Spinal cord (tissue), 10 donors: ENCODE measurements around the gene ACP4. TPM values are rescaled to one million over a fixed set of nuclear protein-coding genes. Genes with fewer than 3 reads are reported as not detected.

Experiments
- DNase-seq, 6 donors: peaks; one replicate each; pipeline versions ENCODE4 v3.0.0 to v3.0.0-alpha.2; 2013 to 2015; ENCODE audit warnings: low spot score in 6 of 6, low read depth in 4 of 6
- H3K27ac ChIP-seq: one replicate; pipeline ENCODE4 v1.5.1; 2013; ENCODE audit warnings: low read depth, low read length, control low read depth
- H3K27me3 ChIP-seq: one replicate; pipeline ENCODE4 v1.6.1; 2013; ENCODE audit warnings: low read length; ENCODE audit not compliant: control insufficient read depth, insufficient read depth
- H3K36me3 ChIP-seq: one replicate; pipeline ENCODE4 v1.6.1; 2013; ENCODE audit warnings: low read length; ENCODE audit not compliant: control insufficient read depth, insufficient read depth
- H3K4me1 ChIP-seq: one replicate; pipeline ENCODE4 v1.6.1; 2013; ENCODE audit warnings: low read length; ENCODE audit not compliant: control insufficient read depth, insufficient read depth
- H3K4me3 ChIP-seq: one replicate; pipeline ENCODE4 v1.5.1; 2013; ENCODE audit warnings: low read depth, low read length, control low read depth
- H3K9me3 ChIP-seq: one replicate; pipeline ENCODE4 v1.6.1; 2013; ENCODE audit warnings: low read length; ENCODE audit not compliant: control insufficient read depth, insufficient read depth
- WGBS: methylation state at CpG from one replicate; pipeline ENCODE4 v1.1.5; 2013; ENCODE audit warnings: missing lambda C conversion rate; ENCODE audit not compliant: insufficient coverage; 5-methylcytosine and 5-hydroxymethylcytosine counted together
- polyA plus RNA-seq, 2 donors: library from polyadenylated mRNA; unstranded; fragments of 120-200 nt; gene quantifications; one replicate each; pipeline ENCODE4 v1.2.1, GENCODE V29; 2013; ENCODE audit not compliant: insufficient read length in 2 of 2
- total RNA-seq, 2 donors: library from RNA; depleted of rRNA in 1 of 2; stranded (reverse); fragments of 120-200 nt in 1 of 2; fragments of >200 nt in 1 of 2; gene quantifications; one replicate each; pipeline versions ENCODE4 v1.2.3 to v1.2.4, GENCODE V29; 2013 to 2014
- donor health status: healthy.

Gene ACP4
- total and polyA plus RNA-seq, 4 donors, result 0.44 TPM; not detected in 3

- H3K27ac ChIP-seq, result no peak overlapping the region
- no peak for DNase-seq
- H3K36me3 ChIP-seq, result peaks cover 52% of the 10 kb centered on the region
Measured at GRCh38 chr19:50794876-50795663, 4.9 kb downstream of the ACP4 start.

GRCh38 chr19:50795664-50796073 lies 5.5 kb downstream of the ACP4 start:
- Histone ChIP-seq H3K36me3 (peaks cover 56% of the 10 kb centered on the region), H3K4me1 (peaks cover 7% of the 10 kb centered on the region), H3K9me3 (no peaks in the 10 kb centered on the region), H3K27me3 (no peaks in the 10 kb centered on the region), H3K27ac (no peak overlapping the region), H3K4me3 (no peak overlapping the region)
- no peak for DNase-seq
- WGBS, result 98% methylated on average over 4 of the region's 4 CpGs

More at GRCh38 chr19:50794876-50795663, 4.9 kb downstream of the ACP4 start:
- Histone ChIP-seq H3K4me1 (peaks cover 7% of the 10 kb centered on the region), H3K27me3 (no peaks in the 10 kb centered on the region), H3K9me3 (no peaks in the 10 kb centered on the region), H3K4me3 (no peak overlapping the region)
- 50% methylated on average over 17 of the region's 18 CpGs for WGBS

DNA sequence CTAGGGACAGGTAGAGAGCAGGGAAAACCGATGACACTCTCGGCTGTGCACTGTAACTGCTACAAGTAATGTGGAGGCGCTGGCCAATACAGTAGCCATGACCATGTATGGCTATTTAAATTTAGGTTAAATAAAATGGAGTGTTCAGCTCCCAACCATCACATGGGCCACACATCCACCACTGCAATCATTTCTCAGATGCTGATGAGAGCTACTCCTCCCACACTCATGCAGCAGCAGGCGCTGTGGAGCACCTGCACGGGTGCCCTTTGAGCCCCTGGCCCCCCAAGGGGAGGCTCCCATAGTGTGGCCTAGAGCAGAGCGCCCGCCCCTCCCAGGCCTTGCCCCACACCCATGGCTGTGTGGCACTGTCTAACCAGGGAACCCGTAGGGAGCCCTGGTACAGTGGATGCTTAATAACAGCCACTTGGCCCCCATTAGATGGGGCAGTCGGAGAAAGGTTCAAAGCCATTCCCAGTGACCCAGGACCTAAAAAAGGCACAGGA lies 6.0 kb downstream of the ACP4 start:
- Histone ChIP-seq H3K4me3 (no peak overlapping the region), H3K4me1 (peaks cover 7% of the 10 kb centered on the region), H3K27me3 (no peaks in the 10 kb centered on the region), H3K36me3 (peaks cover 59% of the 10 kb centered on the region), H3K27ac (no peak overlapping the region), H3K9me3 (no peaks in the 10 kb centered on the region)
- no peak for DNase-seq
- 75% methylated on average over 5 of the region's 9 CpGs for WGBS

DNA sequence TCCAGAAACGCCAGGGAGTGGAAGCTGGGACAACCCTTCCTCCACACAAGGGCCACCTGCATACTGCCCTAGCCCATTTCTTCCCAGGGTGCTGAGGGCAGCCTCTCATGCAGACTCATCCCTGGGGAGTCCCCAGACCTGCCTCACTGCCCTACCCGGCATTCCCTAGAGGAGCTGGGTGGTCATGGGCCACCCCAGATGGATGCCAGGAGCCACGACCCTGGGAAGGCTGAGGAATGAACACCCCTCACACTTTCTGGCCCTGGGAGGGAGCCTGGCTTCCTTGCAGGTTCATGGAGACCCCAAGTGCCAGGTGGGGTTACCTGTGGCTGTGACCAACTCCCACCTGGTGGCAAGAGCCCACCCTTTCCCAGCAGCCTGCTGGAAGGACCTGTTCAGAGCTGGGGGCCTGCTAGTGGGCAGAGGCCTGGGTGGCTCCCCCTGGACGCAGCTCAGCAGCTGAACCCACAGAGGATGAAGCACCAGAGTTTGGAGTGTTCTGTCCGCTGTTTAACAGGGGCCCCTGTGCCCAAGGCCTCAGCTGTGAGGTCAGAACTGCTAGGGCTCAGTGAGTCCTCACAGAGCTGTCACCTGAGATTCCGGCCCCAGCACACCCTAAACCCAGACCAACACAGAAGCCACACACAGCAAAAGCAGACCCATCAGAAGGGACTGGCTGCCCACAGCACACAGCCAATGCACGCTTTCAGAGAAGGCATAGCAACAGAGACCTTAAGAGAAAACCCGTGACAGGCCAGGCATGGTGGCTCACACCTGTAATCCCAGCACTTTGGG lies 6.6 kb downstream of the ACP4 start:
- H3K27me3 ChIP-seq, result no peaks in the 10 kb centered on the region
- peaks cover 59% of the 10 kb centered on the region for H3K36me3 ChIP-seq
- no peak for DNase-seq
- WGBS, result 77% methylated on average over 8 of the region's 8 CpGs
- H3K4me1 ChIP-seq, result peaks cover 7% of the 10 kb centered on the region
- no peak overlapping the region for H3K27ac ChIP-seq
- H3K4me3 ChIP-seq, result no peak overlapping the region
- H3K9me3 ChIP-seq, result no peaks in the 10 kb centered on the region

GRCh38 chr19:50797429-50797780 lies 7.2 kb downstream of the ACP4 start:
- Histone ChIP-seq H3K36me3 (peaks cover 65% of the 10 kb centered on the region), H3K9me3 (no peaks in the 10 kb centered on the region), H3K4me3 (no peak overlapping the region), H3K27ac (no peak overlapping the region), H3K4me1 (peaks cover 11% of the 10 kb centered on the region), H3K27me3 (no peaks in the 10 kb centered on the region)
- WGBS, result 72% methylated on average over 4 of the region's 7 CpGs
- no peak for DNase-seq

DNA sequence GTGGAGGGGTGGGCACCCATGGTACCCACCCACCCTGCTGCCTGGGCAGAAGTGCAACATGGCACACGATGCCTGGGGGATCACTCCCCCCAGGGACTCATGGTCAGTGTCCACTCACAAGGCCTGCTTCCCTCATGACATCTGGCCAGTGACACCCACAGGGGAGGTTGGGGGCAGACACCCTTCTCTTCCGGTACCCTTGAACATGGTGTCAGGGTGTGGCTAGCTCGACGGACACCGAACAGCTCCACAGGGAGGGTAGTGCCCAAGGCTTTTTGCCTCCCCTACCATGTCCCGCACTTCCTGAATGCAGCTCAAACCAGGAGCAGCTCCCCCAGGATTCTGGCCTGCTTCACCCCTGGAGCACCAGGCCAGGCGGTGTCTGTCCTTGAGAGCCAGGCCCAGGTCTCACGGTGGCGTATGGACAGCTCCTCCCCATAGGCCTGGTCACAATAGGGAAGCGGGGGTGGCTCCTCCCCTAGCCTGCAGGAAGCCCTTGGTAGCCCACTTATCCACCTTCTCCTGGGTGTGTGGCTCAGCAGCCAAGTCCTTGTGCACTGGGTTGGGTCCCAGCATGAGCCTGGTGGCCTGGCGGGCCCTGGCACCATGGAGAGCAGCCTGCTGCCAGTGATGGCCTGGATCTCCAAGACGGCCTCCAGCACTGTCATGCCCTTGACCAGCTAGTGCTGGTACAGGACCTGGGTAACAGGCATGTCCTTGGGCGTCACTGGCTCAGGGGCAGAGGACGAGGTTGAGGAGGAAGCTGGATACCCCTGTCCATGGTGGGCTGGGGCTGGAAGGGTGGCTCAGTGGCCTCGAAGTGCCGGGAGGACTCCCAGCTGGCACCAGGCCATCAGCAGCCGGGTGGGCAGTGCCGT lies 7.8 kb downstream of the ACP4 start:
- H3K9me3 ChIP-seq, result no peaks in the 10 kb centered on the region
- H3K4me1 ChIP-seq, result peaks cover 16% of the 10 kb centered on the region
- no peak overlapping the region for H3K27ac ChIP-seq
- peaks cover 65% of the 10 kb centered on the region for H3K36me3 ChIP-seq
- 80% methylated on average over 15 of the region's 18 CpGs for WGBS
- no peak for DNase-seq
- H3K27me3 ChIP-seq, result no peaks in the 10 kb centered on the region
- no peak overlapping the region for H3K4me3 ChIP-seq

GRCh38 chr19:50798659-50799546 lies 8.7 kb downstream of the ACP4 start:
- peaks cover 23% of the 10 kb centered on the region for H3K4me1 ChIP-seq
- peaks cover 65% of the 10 kb centered on the region for H3K36me3 ChIP-seq
- no peaks in the 10 kb centered on the region for H3K27me3 ChIP-seq
- H3K4me3 ChIP-seq, result no peak overlapping the region
- DNase-seq, result no peak
- no peak overlapping the region for H3K27ac ChIP-seq
- no peaks in the 10 kb centered on the region for H3K9me3 ChIP-seq
- 94% methylated on average over 17 of the region's 21 CpGs for WGBS

- Histone ChIP-seq H3K27me3 (no peaks in the 10 kb centered on the region), H3K36me3 (peaks cover 65% of the 10 kb centered on the region), H3K4me3 (no peak overlapping the region), H3K27ac (no peak overlapping the region), H3K4me1 (peaks cover 21% of the 10 kb centered on the region), H3K9me3 (no peaks in the 10 kb centered on the region)
- DNase-seq, result no peak
- WGBS, result 92% methylated on average over 3 of the region's 3 CpGs
Measured at GRCh38 chr19:50799547-50799851, 9.3 kb downstream of the ACP4 start.

GRCh38 chr19:50801107-50801506 lies 10.9 kb downstream of the ACP4 start:
- no peak overlapping the region for H3K4me3 ChIP-seq
- DNase-seq, result no peak
- peaks cover 22% of the 10 kb centered on the region for H3K4me1 ChIP-seq
- H3K9me3 ChIP-seq, result no peaks in the 10 kb centered on the region
- H3K36me3 ChIP-seq, result peaks cover 59% of the 10 kb centered on the region
- 93% methylated on average over 5 of the region's 8 CpGs for WGBS
- H3K27ac ChIP-seq, result no peak overlapping the region
- H3K27me3 ChIP-seq, result no peaks in the 10 kb centered on the region
